PC-3 (cell line): ENCODE measurements around the gene CEND1. TPM values are rescaled to one million over a fixed set of nuclear protein-coding genes. Genes with fewer than 3 reads are reported as not detected.

ENCODE experiments used
- ATAC-seq: fragments of 200-7000 bp; cut with Tn5 transposase; 2 replicates; pipeline ENCODE4 v1.9.1; 2020; ENCODE audit warnings: mild to moderate bottlenecking, moderate library complexity
- BruUV-seq: library from RNA; stranded (reverse); fragments of 400-500 nt; replicated peaks from 2 replicates; lab custom pipeline; 2021; lab: Mats Ljungman, UMichigan
- CTCF ChIA-PET: fragments of 300-600 bp; sonication (Branson Sonifier 250); formaldehyde crosslinking; loops from one replicate; lab custom pipeline; 2022; ENCODE audit warnings: antibody characterized with exemption; lab: Charles Lee
- POLR2A ChIA-PET: fragments of 300-600 bp; sonication (Branson Sonifier 250); formaldehyde crosslinking; loops from one replicate; lab custom pipeline; 2022; ENCODE audit warnings: antibody characterized with exemption; ENCODE audit not compliant: unreplicated experiment; lab: Charles Lee
- DNase-seq: peaks from one replicate; pipeline ENCODE4 v3.0.0-alpha.2; 2015
- H2AFZ ChIP-seq: fragments of 300-600 bp; sonication (generic); 2 replicates; pipeline ENCODE4 v1.6.0; 2016; ENCODE audit warnings: antibody characterized with exemption, low read length
- H3F3A ChIP-seq: fragments of 300-600 bp; sonication (generic); one replicate; pipeline ENCODE4 v1.6.0; 2017; ENCODE audit warnings: antibody characterized with exemption, low read length, control low read depth, mild to moderate bottlenecking; ENCODE audit not compliant: unreplicated experiment
- H3K27ac ChIP-seq: fragments of 300-600 bp; sonication (generic); 2 replicates; pipeline ENCODE4 v1.5.1; 2016; ENCODE audit warnings: mild to moderate bottlenecking, low read length
- H3K27me3 ChIP-seq: fragments of 300-600 bp; sonication (generic); 2 replicates; pipeline ENCODE4 v1.6.1; 2016; ENCODE audit warnings: low read length, mixed read lengths
- H3K36me3 ChIP-seq: fragments of 300-600 bp; sonication (generic); 2 replicates; pipeline ENCODE4 v1.6.1; 2016; ENCODE audit warnings: low read depth, mixed run types, low read length, mixed read lengths
- H3K4me1 ChIP-seq: fragments of 300-600 bp; sonication (generic); 2 replicates; pipeline ENCODE4 v1.5.1; 2016; ENCODE audit warnings: low read length; ENCODE audit not compliant: insufficient read depth
- H3K4me2 ChIP-seq: fragments of 300-600 bp; sonication (generic); 2 replicates; pipeline ENCODE4 v1.6.0; 2016; ENCODE audit warnings: low read length
- H3K4me3 ChIP-seq: fragments of 300-600 bp; sonication (generic); 2 replicates; pipeline ENCODE4 v1.5.1; 2016; ENCODE audit warnings: mild to moderate bottlenecking, low read length, mixed read lengths
- H3K79me2 ChIP-seq: fragments of 300-600 bp; sonication (generic); 2 replicates; pipeline ENCODE4 v1.6.1; 2017; ENCODE audit warnings: low read length, mixed read lengths
- H3K9ac ChIP-seq: fragments of 300-600 bp; sonication (generic); 2 replicates; pipeline ENCODE4 v1.6.0; 2016; ENCODE audit warnings: mild to moderate bottlenecking, low read length
- H3K9me2 ChIP-seq: fragments of 300-600 bp; sonication (generic); replicated peaks from 2 replicates; pipeline ENCODE4 v1.6.1; 2016; ENCODE audit warnings: mixed run types, low read length, mixed read lengths
- H3K9me3 ChIP-seq: fragments of 300-600 bp; sonication (generic); 2 replicates; pipeline ENCODE4 v1.6.1; 2016; ENCODE audit warnings: low read length, mixed read lengths
- H4K20me1 ChIP-seq: fragments of 300-600 bp; sonication (generic); 2 replicates; pipeline ENCODE4 v1.6.1; 2016; ENCODE audit warnings: low read length, mixed read lengths
- CTCF ChIP-seq: fragments of 300-600 bp; sonication (generic); conservative IDR thresholded peaks from 2 replicates; pipeline ENCODE4 v1.5.1; 2017; ENCODE audit warnings: antibody characterized with exemption, low read depth, mild to moderate bottlenecking, low read length
- EZH2 ChIP-seq: fragments of 300-600 bp; sonication (generic); IDR thresholded peaks from one replicate; pipeline ENCODE4 v1.6.1; 2017; ENCODE audit warnings: antibody characterized with exemption, mild to moderate bottlenecking, low read length; ENCODE audit not compliant: unreplicated experiment
- EZH2phosphoT487 ChIP-seq: fragments of 300-600 bp; sonication (generic); IDR thresholded peaks from 2 replicates; pipeline ENCODE4 v1.6.1; 2018; ENCODE audit warnings: mild to moderate bottlenecking, antibody characterized with exemption, low read length, borderline replicate concordance
- intact Hi-C: fragments of 100-400 bp; cut with micrococcal nuclease; formaldehyde crosslinking; loops from 2 replicates; pipeline ENCODE4 v1.9.0; 2023
- total RNA-seq: library from RNA; depleted of rRNA; stranded (reverse); fragments of >200 nt; gene quantifications from 2 replicates; pipeline ENCODE4 v1.2.3, GENCODE V29; 2014

The CEND1 gene
- total RNA-seq, 1 experiment from 2014 or later = not detected

- H3K9ac ChIP-seq = no peak overlapping the region
- H3K79me2 ChIP-seq = 0 out of 2 replicates have a peak, but pooled peaks cover 6% of the 10 kb centered on the region
- ATAC-seq = no peak
- no peak overlapping the region for H3K27ac ChIP-seq
- intact Hi-C loops = no loop called here
- BruUV-seq = no TSS peak
- ChIA-PET POLR2A (no interaction called here), CTCF (no interaction called here)
- no peaks in the 10 kb centered on the region for H3K27me3 ChIP-seq
- DNase-seq = no peak
- no peak overlapping the region for H3K4me3 ChIP-seq
- no peaks in the 10 kb centered on the region for H3K9me2 ChIP-seq
- TF ChIP-seq EZH2 (no peak), CTCF (no peak), EZH2phosphoT487 (no peak)
- H3K36me3 ChIP-seq = peaks cover 44% of the 10 kb centered on the region
- H3K4me2 ChIP-seq = no peak overlapping the region
- H4K20me1 ChIP-seq = no peaks in the 10 kb centered on the region
- H3K4me1 ChIP-seq = peaks cover 14% of the 10 kb centered on the region
- H3K9me3 ChIP-seq = no peaks in the 10 kb centered on the region
- H3F3A ChIP-seq = peaks cover 9% of the 10 kb centered on the region
- no peak overlapping the region for H2AFZ ChIP-seq
These were observed 23.6 kb downstream of the CEND1 start for GRCh38 chr11:766106-766935.

DNA sequence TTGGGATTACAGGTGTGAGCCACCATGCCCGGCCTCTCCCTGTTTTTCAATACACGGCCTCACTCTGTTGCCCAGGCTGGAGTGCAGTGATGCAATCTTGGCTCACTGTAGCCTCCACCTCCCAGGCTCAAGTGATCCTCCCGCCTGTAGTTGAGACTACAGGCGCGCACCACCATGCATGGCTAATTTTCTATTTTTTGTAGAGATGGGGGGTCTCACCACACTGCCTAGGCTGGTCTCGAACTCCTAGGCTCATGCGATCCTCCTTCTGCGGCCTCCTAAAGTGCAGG lies 24.1 kb downstream of the CEND1 start:
- intact Hi-C loops = no loop called here
- Histone ChIP-seq H2AFZ (no peak overlapping the region), H3K27ac (no peak overlapping the region), H3K9ac (no peak overlapping the region), H3K4me2 (no peak overlapping the region), H3K27me3 (no peaks in the 10 kb centered on the region), H3F3A (peaks cover 9% of the 10 kb centered on the region), H3K9me3 (no peaks in the 10 kb centered on the region), H3K9me2 (no peaks in the 10 kb centered on the region), H3K36me3 (peaks cover 38% of the 10 kb centered on the region), H3K4me3 (no peak overlapping the region), H4K20me1 (no peaks in the 10 kb centered on the region), H3K79me2 (0 out of 2 replicates have a peak, but pooled peaks cover 3% of the 10 kb centered on the region), H3K4me1 (peaks cover 14% of the 10 kb centered on the region)
- BruUV-seq = no TSS peak
- no peak for ATAC-seq
- ChIA-PET POLR2A (no interaction called here), CTCF (no interaction called here)
- no peak for DNase-seq
- TF ChIP-seq EZH2phosphoT487 (no peak), CTCF (no peak), EZH2 (no peak)
